GM18526 (cell line): ENCODE measurements around the gene CHCHD10.

ENCODE experiments used
- POLR2A ChIP-seq: IDR thresholded peaks from 3 replicates; pipeline ENCODE4 v1.6.1; 2011; ENCODE audit not compliant: insufficient read length; ENCODE audit errors: extremely low read depth

CHCHD10 gene

GRCh38 chr22:23767673-23768548 is at the start of gene CHCHD10:
Gene CHCHD10, minus strand, starts transcription at chr22:23767972. Its CDS starts 98 bp downstream, at chr22:23767874.
- peak; percentile 72 for TF ChIP-seq POLR2A

- TF ChIP-seq POLR2A, result no peak
Observed at GRCh38 chr22:23817146-23817545, 49.4 kb upstream of the CHCHD10 start.

- TF ChIP-seq POLR2A, result no peak
Observed at GRCh38 chr22:23816156-23816976, 48.6 kb upstream of the CHCHD10 start.

- no peak for TF ChIP-seq POLR2A
Observed at GRCh38 chr22:23815541-23816155, 47.9 kb upstream of the CHCHD10 start.

GRCh38 chr22:23812378-23812777 is 44.6 kb upstream of the CHCHD10 start:
- no peak for TF ChIP-seq POLR2A

- TF ChIP-seq POLR2A, result no peak
Observed at GRCh38 chr22:23806837-23807236, 39.1 kb upstream of the CHCHD10 start.

- no peak for TF ChIP-seq POLR2A
Observed at GRCh38 chr22:23804781-23805291, 37.1 kb upstream of the CHCHD10 start.

GRCh38 chr22:23803001-23803819 is 35.4 kb upstream of the CHCHD10 start:
- TF ChIP-seq POLR2A, result no peak

GRCh38 chr22:23801886-23802377 is 34.2 kb upstream of the CHCHD10 start:
- no peak for TF ChIP-seq POLR2A

- TF ChIP-seq POLR2A, result no peak
Observed at GRCh38 chr22:23801238-23801821, 33.6 kb upstream of the CHCHD10 start.

- TF ChIP-seq POLR2A, result no peak
Observed at GRCh38 chr22:23800297-23801237, 32.8 kb upstream of the CHCHD10 start.

- TF ChIP-seq POLR2A, result no peak
Observed at GRCh38 chr22:23796461-23796860, 28.7 kb upstream of the CHCHD10 start.

- no peak for TF ChIP-seq POLR2A
Observed at GRCh38 chr22:23793326-23793725, 25.6 kb upstream of the CHCHD10 start.
